ENCODE results near the gene TNNT3.

TNNT3 gene

GRCh38 chr11:1896923-1897322 lies 22.6 kb upstream of the TNNT3 start:
- DNase-seq (ENCODE audit: low spot score), result peak; percentile 4

- DNase-seq (ENCODE audit: low spot score), result no peak
Measured at GRCh38 chr11:1899090-1899489, 20.4 kb upstream of the TNNT3 start.

GRCh38 chr11:1899686-1900085 lies 19.8 kb upstream of the TNNT3 start:
- DNase-seq (ENCODE audit: low spot score), result no peak

- DNase-seq (ENCODE audit: low spot score), result no peak
Measured at GRCh38 chr11:1906181-1906580, 13.3 kb upstream of the TNNT3 start.

- DNase-seq (ENCODE audit: low spot score), result no peak
Measured at GRCh38 chr11:1906611-1907423, 12.7 kb upstream of the TNNT3 start.

- DNase-seq (ENCODE audit: low spot score), result no peak
Measured at GRCh38 chr11:1908618-1909017, 10.9 kb upstream of the TNNT3 start.

GRCh38 chr11:1909524-1909923 lies 10.0 kb upstream of the TNNT3 start:
- no peak for DNase-seq (ENCODE audit: low spot score)

GRCh38 chr11:1912289-1912878 lies 7.1 kb upstream of the TNNT3 start:
- DNase-seq (ENCODE audit: low spot score), result no peak

GRCh38 chr11:1913271-1914060 lies 6.0 kb upstream of the TNNT3 start:
- no peak for DNase-seq (ENCODE audit: low spot score)

- DNase-seq (ENCODE audit: low spot score), result no peak
Measured at GRCh38 chr11:1915795-1916131, 3.7 kb upstream of the TNNT3 start.

GRCh38 chr11:1916132-1916985 lies 3.1 kb upstream of the TNNT3 start:
- DNase-seq (ENCODE audit: low spot score), result no peak

GRCh38 chr11:1916986-1917522 lies 2.4 kb upstream of the TNNT3 start:
- no peak for DNase-seq (ENCODE audit: low spot score)

GRCh38 chr11:1917523-1918435 lies 1.7 kb upstream of the TNNT3 start:
- no peak for DNase-seq (ENCODE audit: low spot score)

- DNase-seq (ENCODE audit: low spot score), result no peak
Measured at GRCh38 chr11:1918436-1919315, 827 bp upstream of the TNNT3 start.

- DNase-seq (ENCODE audit: low spot score), result no peak
Measured at GRCh38 chr11:1920128-1920908, 815 bp downstream of the TNNT3 start.

GRCh38 chr11:1920909-1921573 lies 1.5 kb downstream of the TNNT3 start:
- DNase-seq (ENCODE audit: low spot score), result no peak

- no peak for DNase-seq (ENCODE audit: low spot score)
Measured at GRCh38 chr11:1921574-1922141, 2.2 kb downstream of the TNNT3 start.

- DNase-seq (ENCODE audit: low spot score), result no peak
Measured at GRCh38 chr11:1922481-1923081, 3.1 kb downstream of the TNNT3 start.
